DMS 273 (cell line): ENCODE measurements around the gene ZNF772.

Experiments used
- DNase-seq: peaks from one replicate; lab custom pipeline; 2025; ENCODE audit not compliant: unreplicated experiment; lab: John Stamatoyannopoulos, UW

Gene ZNF772

DNA sequence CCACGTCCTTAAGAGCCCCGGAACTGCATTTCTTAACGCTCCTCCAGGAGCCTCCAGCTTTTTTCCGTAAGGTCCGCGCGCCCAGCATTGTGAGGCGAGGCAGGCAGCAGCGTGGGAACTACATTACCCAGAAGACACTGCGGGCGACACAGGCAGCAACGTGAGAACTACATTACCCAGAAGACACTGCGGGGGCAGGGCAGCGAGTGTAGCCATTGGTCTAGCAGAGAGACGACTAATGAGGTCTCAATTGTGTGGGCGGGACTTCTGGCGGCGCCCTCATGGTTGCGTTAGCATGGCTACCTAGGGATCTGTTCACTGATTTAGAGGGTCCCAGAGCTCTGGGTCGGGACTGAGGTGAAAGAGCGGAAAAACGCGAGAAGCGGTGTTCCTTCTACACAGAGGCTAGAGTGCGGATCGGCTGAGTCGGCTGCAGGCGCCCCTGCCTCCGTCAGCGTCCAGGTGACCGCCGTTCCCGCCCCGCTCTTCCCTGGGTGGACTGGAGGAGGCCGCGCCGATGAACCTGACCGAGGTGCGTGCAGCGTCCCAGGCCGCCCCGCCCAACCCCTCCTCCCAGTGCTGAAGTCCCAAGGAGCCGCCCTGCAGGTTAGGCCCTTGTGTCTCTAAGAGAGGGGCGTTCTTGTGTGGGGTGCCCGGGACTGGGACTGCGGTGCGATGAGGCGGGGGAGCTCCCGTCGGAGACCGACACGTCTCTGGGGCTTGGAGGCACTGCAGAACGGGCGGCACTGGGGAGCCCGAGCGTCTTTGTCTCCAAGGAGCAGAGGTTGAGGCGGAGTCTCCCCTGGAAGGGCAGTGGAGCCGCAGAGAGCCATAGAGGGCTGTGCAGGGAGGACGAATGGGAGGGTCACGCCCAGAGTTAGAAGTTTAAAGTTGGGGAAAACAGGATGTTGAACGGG, 42.0 kb downstream of the ZNF772 start, which contains the start of gene ZNF749:
TSS of gene ZNF749 (plus strand) at position 264 of the 917 bp plus-strand sequence. CDS start at position 518, 254 bp downstream.
- peak; percentile 99 for DNase-seq

DNA sequence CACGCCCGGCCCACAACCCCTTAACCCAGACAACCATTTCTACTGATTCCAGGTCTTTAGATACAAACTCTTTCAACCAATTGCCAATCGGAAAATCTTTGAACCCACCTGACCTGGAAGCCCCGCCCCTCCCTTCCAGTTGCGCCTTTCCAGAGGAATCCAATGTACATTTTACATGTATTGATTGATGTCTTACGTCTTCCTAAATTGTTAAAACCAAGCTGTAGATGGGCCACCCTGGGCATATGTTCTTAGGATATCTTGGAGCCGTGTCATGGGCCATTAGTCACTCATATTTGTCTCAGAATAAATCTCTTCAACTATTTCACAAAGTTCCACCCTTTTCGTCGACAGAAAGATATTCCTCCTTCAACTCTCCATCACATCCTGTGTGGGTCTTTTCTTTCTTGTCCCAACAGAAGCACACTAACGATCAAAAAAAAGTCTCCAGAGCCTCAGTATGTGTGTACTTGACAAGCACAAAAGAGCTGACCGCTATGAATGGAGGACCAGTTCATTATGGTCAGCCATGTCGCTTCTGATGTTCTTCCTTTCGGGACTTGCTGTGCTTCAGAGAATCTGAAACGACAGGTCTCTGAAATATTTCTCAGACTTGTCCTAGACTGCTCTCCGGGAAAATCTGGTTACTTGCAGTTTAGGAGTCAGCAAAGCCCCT, 42.8 kb downstream of the ZNF772 start:
- peak; percentile 44 for DNase-seq

DNA sequence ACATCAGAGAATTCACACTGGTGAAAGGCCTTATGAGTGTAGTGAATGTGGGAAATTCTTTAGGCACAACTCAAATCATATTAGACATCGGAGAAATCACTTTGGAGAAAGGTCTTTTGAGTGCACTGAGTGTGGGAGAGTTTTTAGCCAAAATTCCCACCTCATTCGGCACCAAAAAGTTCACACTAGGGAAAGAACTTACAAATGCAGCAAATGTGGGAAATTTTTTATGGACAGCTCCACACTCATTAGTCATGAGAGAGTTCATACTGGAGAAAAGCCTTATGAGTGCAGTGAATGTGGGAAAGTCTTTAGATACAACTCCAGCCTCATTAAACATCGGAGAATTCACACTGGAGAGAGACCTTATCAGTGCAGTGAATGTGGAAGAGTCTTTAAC, 56.3 kb downstream of the ZNF772 start:
- no peak for DNase-seq

DNA sequence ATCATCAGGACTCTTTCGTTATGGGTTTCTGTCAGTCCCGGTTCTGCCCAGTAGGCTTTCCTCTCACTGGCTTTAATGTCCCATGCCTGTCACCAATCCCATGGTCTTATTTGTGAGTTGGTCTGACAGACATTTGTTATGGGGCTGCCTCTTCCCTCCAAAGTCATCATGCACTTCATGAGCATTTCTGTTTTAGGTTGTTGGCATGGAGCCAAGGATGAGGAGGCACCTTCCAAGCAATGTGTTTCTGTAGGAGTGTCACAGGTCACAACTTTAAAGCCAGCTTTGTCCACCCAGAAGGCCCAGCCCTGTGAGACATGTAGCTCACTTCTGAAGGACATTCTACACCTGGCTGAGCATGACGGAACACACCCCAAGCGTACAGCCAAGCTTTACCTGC, 57.9 kb downstream of the ZNF772 start:
- no peak for DNase-seq
